NCI-H510A treated with DMSO at 0.1 percent for 48 hours (cell line): ENCODE results near the gene IFNL2.
A peak's percentile ranks its signal among the peaks of the same experiment; 100 is the strongest.
"Not testable (repeated sequence)": the region's sequence is repeated elsewhere in the genome, so short reads cannot be mapped to it uniquely, and the experiment has no call there.

Source experiments
- DNase-seq: peaks from one replicate; lab custom pipeline; 2025; lab: John Stamatoyannopoulos, UW

IFNL2 gene

DNA sequence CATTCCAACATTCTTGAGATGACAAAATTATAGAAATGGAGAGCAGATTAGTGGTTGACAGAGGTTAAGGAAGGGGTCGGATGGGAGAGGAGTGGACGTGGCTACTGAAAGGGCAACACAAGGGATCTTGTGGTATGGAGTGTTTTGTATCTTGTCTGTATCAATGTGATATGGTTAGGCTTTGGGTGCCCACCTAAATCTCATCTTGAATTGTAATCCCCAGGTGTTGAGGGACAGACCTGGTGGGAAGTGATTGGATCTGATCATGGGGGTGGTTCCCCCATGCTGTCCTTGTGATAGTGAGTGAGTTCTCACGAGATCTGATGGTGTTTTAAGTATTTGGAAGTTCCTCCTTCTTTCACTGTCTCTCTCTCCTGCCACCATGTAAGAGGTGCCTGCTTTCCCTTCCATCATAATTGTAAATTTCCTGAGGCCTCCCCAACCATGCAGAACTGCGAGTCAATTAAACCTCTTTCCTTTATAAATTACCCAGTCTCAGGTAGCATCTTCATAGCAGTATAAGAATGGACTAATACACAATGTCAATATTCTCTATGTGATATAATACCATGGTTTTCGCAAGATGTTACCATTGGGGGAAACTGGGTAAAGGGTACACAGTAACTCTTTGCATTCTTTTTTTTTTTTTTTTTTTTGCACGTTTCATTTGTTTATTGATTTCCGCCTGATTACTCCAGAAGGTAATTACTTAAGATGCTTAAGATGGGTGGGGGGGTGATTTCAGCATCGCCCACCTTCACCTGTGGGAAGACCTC, 14.6 kb upstream of the IFNL2 start:
- no peak for DNase-seq

DNA sequence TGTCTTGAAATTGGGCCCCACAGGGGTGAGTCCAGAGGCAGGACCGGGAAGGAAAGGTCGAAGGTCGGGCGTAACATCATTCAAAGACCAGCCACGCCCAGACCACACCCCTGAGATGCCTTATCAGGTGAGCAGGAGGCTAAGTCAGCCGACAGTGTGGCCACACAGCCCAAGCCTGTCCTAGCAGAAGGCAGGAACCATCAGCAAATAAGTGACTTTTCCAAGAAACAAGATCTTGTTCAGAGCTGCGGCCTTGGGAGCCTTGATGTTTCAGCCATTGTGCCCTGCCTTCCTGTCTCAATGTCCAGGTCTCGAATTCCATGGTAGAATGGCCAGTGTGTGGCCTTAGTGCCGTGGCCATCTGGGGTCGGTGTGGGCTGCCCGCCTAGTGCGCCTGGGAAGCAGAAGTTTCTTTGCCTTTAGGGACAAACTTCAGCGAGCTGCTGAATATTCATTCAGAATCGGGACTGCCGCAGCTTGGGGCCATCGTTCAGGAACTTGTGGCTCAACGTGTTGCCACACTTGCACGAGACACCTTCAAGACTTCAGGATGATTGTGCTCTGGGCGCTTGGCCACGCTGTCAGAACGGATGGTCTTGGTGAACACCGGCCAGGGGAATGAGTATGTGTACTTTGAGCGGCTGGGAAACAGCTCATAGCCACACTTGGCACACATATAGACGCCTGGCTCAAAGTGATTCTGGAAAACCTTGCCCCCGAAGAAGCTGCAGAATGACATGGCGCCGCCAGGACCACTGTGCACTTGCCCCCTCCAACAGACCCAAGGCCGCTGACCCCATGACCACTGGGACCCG, 13.5 kb upstream of the IFNL2 start:
- DNase-seq, result no peak

DNA sequence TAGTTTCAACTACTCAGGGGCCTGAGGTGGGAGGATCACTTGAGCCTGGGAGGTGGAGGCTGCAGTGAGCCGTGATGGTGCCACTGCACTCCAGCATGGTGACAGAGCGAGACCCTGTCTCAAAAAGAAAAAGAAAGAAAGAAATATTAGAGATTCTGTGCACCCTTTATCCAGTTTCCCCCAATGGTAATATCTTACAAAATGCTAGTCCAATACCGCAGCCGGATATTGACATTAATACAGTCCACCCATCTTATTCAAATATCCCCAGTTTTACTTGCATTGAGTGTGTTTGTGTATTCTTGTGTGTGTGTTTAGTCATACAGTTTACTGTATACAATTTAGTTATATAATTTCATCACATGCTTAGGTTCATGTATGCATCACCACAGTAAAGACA, 11.0 kb upstream of the IFNL2 start:
- no peak for DNase-seq

DNA sequence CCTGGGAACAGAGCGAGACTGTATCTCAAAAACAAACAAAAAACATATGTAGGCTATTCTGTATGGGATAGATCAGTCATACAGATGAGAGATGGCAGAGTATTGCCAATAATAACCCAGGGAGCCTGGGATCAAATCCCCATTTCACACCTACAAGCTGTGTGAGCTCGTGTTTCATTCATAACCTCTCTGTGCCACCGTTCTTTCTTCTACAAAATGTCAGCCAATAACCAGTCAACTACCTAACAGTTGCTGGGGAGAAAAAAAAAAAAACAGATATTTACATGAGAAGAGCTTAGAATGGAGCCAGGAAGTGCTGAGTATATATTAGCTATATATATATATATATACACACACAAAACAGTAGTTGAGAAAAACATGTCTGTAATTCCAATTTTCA, 6.5 kb upstream of the IFNL2 start:
- no peak for DNase-seq

DNA sequence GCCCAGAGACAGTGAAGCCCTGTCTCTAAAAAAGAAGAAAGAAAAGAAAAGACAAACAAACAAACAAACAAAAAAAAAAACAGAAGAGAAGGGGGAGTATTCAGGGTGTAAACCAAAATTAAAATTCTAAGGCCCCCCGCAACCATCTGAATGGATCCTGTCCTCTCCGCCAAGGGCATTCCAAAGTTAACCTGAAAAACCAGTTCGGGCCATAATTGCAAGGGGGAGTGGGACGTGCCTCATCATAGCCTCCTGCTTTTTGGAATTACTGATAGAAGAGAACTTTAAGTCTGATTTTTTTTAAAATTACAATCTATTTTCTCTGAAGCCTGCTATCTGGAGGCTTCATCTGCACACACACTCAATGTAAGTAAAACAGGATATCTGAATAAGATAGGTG, 5.7 kb upstream of the IFNL2 start:
- no peak for DNase-seq

DNA sequence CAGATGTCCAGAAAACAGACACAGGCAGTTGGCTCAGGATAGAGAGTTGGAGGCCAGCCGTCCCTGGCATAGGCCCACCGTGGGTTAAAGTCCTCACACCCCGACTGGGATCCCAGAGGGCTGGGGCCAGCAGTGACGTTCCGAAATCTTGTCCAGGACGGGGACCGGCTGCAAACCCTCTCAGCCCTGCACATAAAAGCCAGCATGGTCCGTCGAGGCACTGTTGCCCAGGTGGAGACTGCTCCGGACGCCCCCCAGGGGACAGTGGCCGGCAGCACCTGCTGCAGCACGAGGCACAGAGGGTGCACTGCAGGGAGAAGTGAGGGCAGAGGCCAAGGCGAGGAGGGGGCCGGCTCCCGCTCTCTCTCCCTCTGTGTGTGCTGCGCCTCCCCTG, 4.3 kb upstream of the IFNL2 start:
- no peak for DNase-seq

DNA sequence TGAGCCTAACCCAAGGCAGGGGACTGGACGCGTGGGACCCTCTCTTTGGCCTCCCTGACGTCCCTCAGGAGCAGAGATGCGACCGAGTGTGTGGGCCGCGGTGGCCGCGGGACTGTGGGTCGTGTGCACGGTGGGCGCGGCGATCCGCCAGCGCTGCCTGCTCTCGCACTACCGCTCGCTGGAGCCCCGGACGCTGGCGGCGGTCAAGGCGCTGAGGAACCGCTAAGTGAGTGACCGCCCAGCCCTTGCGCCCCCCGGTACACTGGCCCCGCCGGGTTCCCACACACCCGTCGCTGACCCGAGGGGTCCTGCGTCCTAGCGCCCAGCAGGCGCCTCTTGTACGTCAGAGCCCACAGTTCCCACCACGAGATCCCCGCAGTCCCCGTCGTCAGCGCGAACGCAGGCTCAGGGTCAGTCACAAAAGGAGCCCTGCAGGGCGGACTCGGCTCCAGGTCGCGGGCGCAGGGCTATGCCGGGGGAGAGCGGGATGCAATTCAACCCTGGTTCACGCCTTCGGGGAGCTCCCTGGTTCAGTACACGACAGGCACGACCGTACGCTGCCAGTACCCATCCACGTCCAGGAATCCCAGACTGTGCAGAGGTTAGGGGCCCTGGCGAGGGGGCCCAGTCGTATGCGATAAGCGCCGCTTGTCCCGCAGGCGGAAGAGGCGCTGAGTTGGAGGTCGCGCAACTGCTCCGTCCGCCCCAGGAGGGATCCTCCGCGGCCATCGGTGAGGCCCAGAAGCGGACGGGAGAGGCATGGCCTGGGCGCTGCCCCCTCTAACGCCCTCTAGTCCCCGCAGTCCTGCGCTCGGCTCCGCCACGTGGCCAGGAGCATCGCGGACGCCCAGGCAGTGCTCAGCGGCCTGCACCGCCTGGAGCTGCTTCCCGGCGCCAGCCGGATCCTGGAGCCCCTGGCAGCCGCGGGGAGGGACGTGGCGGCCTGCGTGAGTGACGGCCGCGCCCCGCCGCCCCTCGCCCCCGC, 3.6 kb upstream of the IFNL2 start:
- DNase-seq, result no peak

DNA sequence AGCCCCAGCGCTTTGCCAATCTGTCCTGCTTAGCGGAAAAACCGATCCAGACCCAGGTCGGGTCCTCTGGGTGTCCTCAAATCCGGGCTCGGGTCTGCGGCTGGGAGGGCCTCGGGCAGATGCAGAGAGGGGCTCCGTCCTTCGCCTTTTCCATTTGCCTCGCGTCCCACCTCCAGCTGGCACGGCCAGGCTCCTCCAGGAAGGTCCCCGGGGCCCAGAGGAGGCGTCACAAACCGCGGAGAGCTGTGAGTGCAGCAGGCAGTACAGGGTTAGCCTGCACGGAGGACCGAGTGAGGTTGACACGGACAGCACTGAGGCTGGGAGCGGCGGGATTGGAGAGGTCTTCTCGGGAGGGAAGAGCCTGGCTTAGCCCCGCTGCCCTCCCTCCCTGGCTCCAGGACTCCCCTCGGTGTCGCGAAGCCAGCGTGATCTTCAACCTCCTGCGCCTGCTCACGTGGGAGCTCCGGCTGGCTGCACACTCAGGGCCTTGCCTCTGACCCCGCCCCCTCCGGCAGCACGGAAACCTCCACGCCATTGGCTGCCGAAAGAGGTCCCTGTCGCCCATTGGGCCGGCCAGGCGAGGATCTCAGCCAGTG, 2.8 kb upstream of the IFNL2 start:
- peak; percentile 0 for DNase-seq

DNA sequence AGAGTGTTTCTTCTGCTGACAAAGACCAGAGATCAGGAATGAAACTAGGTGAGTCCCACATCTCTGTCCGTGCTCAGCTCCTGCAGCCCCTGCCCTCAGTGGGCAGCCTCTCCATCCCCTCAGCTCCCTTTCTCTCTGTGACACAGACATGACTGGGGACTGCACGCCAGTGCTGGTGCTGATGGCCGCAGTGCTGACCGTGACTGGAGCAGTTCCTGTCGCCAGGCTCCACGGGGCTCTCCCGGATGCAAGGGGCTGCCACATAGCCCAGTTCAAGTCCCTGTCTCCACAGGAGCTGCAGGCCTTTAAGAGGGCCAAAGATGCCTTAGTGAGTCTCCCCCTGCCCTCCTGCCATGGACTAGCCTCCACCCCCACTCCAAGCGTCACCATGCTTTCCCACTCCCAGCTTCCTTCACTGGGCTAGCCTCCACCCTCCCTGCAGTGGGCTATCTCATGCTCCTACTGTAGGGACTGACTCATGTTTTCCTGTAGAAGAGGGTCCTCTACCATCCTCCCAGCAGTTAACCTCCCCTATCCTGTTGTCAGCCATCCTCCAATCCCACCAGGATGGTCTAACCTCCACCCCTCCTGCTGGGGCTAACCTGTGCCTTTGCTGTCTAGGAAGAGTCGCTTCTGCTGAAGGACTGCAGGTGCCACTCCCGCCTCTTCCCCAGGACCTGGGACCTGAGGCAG, 481 bp downstream of the IFNL2 start:
- not testable (repeated sequence) for DNase-seq

DNA sequence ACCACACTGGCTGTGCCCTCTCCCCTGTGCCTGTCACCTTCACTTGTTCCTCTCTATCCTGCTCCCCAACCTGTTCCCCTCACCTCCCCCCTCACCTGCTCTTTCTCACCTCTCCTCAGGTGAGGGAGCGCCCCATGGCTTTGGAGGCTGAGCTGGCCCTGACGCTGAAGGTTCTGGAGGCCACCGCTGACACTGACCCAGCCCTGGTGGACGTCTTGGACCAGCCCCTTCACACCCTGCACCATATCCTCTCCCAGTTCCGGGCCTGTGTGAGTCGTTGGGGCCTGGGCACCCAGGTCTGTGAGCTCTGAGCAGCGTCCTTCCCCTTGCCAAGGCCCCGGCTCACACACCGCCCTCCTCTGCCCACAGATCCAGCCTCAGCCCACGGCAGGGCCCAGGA, 1.2 kb downstream of the IFNL2 start:
- DNase-seq, result not testable (repeated sequence)

DNA sequence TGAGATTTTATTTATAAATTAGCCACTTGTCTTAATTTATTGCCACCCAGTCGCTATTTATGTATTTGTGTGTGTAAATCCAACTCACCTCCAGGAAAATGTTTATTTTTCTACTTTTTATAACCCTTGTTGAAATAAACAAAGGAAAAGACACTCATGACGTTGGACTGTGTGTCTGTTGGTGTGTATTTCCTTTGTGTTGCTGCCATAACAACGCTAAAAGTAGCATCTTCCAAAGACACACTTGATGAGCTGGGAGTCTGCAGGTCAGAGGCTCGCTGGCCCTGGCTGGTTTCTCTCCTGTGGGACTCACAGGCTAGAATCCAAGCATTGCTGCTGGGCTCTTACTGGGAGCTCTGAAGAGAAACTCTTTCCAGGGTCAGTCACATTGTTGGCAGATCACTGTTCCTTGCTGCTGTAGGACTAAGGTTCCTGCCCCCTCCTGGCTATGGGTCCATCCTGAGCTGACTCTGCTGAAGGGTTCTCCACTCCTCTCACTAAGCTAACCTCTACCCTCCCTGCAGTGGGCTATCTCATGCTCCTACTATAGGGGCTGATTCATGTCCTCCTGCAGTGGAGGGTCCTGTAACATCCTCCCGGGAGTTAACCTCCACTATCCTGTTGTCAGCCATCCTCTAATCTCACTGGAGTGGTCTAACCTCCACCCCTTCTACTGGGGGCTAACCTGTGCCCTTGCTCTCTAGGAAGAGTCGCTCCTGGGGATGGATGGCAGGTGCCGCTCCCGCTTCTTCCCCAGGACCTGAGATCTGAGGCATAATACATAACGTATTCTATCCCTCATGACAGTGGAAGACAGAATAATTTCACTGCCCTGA, 2.1 kb downstream of the IFNL2 start:
- DNase-seq, result no peak

DNA sequence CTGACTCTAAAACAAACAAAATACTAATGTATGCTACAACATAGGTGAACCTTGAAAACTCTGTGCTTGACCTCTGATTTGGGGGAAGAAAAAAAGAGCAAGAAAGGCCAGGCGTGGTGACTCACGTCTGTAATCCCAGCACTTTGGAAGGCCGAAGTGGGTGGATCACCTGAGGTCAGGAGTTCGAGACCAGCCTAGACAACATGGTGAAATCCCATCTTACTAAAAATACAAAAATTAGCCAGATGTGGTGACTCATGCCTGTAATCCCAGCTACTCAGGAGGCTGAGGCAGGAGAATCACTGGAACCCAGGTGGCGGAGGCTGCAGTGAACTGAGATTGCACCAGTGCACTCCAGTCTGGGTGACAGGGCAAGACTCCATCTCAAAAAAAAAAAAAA, 5.7 kb downstream of the IFNL2 start:
- DNase-seq, result not testable (repeated sequence)

DNA sequence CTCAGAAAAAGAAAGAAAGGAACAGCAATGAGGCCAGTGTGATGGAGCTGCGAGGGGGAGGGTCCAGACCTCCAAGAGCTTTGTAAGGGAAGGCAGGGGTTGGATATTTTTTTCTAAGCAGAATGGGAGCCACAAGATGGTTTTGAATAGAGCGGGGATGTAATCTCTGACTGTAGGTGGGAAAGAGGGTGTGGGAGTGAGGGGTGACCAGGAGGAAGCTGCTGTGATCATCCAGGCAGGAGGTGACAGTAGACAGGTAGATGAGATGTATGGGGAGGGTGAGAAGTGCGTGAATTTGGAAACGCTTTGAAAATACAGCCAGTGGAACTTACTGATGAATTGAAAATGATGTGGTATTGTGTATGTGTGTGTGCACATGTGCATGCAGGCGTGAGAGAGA, 7.4 kb downstream of the IFNL2 start:
- no peak for DNase-seq

DNA sequence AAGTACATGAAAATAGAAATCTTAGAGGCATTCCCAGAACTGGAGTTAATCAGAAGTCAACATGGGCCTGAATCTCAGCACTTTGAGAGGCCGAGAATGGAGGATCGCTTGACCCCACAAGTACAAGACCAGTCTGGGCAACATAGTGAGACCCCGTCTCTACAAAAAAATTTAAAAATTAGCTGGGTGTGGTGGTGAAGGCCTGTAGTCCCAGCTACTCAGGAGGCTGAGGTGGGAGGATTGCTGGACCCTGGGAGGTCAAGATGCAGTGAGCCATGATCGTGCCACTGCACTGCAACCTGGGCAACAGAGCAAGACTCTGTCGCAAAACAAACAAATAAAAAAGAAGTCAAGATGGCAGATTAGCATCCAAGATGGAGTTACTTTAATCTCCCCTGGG, 8.5 kb downstream of the IFNL2 start:
- no peak for DNase-seq

DNA sequence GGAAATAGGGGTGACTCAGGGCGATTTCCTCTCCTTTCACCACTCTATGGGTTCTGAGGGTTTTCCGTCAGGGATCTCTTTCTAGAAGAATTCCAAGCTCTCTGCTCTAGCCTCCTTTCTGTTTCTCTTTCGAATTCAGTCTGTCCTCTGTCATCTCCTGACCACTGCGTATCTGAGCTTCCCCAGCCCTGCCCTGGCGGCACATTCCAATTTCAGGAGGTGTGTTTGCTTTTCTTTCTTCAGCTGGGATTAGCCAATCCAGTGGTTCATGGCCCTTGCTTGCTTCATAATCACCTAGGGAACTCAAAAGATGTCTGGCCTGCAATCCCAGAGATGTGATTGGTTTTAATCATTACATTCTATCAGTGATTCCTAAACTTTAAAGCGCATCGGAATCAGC, 9.4 kb downstream of the IFNL2 start:
- DNase-seq, result no peak

DNA sequence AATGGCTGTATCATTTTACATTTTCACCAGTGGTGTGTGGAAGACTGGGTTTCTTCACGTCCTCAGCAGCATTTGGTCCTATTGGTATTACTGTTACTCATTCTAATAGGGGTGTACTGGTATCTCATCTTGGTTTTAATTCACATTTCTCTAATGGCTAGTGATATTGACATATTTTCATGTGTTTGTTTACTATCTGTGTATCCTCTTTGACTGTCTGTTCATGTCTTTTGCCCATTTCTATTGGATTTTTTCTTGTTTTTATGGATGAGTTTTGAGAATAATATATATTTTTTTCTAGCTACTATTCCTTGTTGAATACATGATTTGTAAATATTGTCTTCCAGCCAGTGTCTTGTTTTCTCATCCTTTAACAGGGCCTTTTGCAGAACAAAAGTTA, 13.8 kb downstream of the IFNL2 start:
- DNase-seq, result no peak

DNA sequence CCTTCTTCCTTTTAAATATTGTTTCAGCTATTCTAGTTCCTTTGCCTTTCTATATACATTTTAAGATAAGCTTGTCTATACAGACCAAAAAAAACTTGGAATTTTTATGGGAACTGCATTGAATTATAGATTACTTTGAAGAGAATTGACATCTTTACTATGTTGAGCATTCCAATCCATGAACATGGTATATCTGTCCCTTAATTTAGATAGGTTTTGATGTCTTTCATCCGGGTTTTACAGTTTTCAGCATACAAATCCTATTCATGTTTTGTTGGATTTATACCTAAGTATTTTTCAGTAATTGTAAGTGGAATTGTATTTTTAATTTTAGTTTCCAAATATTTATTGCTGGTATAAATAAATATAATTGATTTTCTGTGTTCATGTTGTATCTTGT, 15.8 kb downstream of the IFNL2 start:
- no peak for DNase-seq

DNA sequence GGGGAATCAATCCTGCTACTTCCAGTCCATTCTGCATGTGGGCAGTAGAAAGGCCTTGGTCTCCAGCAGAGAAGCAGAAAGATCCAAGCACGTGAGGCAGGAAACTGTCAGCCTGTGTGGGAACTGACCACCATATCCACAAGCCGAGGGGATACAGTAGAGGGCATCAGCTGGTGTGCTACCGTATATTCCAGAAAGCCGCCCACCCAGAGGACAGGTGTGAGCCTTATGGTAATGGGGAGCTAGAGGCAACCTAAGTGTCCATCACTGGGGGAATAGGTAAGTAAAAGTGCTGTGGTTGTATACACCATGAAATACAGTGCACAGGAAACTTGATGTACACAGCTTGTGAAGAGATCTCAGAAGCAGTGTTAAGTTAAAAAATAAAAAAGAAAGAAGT, 25.2 kb downstream of the IFNL2 start:
- no peak for DNase-seq

DNA sequence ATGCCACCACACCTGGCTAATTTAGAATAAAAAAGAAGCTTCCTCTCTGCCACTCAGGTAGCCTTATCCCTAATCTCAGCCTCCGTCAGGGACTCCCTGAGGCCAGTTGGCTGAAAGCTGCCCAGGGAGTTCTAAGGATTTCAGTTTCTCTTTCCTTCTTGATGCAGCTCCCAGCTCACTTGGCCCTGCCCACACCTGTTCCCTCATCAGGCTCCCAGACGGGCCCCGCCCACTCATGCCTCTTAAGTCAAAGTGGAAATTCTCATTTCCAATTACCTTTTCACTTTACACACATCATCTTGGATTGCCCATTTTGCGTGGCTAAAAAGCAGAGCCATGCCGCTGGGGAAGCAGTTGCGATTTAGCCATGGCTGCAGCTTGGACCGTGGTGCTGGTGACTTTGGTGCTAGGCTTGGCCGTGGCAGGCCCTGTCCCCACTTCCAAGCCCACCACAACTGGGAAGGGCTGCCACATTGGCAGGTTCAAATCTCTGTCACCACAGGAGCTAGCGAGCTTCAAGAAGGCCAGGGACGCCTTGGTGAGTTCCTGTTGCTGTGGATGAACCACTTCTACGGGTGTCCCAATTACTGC, 28.0 kb downstream of the IFNL2 start, which contains the start of gene IFNL1:
Gene IFNL1 (plus strand): TSS at position 353 of the 591 bp plus-strand sequence. CDS start 15 bp downstream, at position 368.
- DNase-seq, result no peak

DNA sequence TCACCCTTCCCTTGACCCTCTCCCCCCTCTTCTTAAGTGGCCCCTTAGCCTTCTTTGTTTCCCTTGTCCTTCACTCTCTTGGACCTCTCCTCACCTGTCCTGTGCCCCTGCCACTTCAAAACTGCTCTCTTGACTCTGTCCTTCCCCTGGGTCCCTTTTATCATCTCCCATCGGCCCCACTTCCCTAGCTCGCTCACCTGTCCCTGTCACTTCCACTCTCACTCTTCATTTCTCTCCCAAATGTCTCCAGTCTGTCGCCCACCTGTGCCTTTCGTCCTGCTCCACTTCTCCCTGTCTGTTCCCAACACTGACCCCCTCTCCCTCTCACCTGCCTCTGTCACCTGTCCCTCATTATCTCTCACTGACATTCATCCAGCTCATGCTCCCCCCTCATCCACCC, 28.7 kb downstream of the IFNL2 start:
- no peak for DNase-seq
